Upper lobe of left lung (tissue), 6 donors: ENCODE measurements around the gene ARHGEF17. TPM values are rescaled to one million over a fixed set of nuclear protein-coding genes. Genes with fewer than 3 reads are reported as not detected.

ENCODE experiments used
- ATAC-seq, 2 donors: fragments of 200-7000 bp; cut with Tn5 transposase; one replicate each; pipeline ENCODE4 v1.9.1; 2022; ENCODE audit warnings: mild to moderate bottlenecking in 2 of 2, moderate library complexity in 2 of 2; ENCODE audit not compliant: low FRiP score in 2 of 2
- DNase-seq, 2 donors: peaks; one replicate each; pipeline ENCODE4 v3.0.0-alpha.2; 2019 to 2020
- H3K27ac ChIP-seq, 4 donors: fragments of 200-600 bp; sonication (generic); one replicate each; pipeline ENCODE4 v1.5.1; 2016 to 2019
- H3K27me3 ChIP-seq, 4 donors: fragments of 200-600 bp; sonication (generic); one replicate each; pipeline ENCODE4 v1.5.1; 2017 to 2019
- H3K36me3 ChIP-seq, 4 donors: fragments of 200-600 bp; sonication (generic); one replicate each; pipeline ENCODE4 v1.5.1; 2016 to 2019
- H3K4me1 ChIP-seq, 4 donors: fragments of 200-600 bp; sonication (generic); one replicate each; pipeline ENCODE4 v1.5.1; 2018 to 2019
- H3K4me3 ChIP-seq, 4 donors: fragments of 200-600 bp; sonication (generic); one replicate each; pipeline ENCODE4 v1.5.1; 2017 to 2019; ENCODE audit warnings: mild to moderate bottlenecking in 2 of 4, moderate library complexity in 1 of 4
- H3K9me3 ChIP-seq, 4 donors: fragments of 200-600 bp; sonication (generic); one replicate each; pipeline ENCODE4 v1.5.1; 2018 to 2019
- EP300 ChIP-seq, 4 donors: sonication (generic); formaldehyde crosslinking; IDR thresholded peaks; one replicate each; pipeline ENCODE4 v1.5.1; 2017; ENCODE audit warnings: antibody characterized with exemption in 4 of 4, control low read depth in 2 of 4
- POLR2A ChIP-seq, 4 donors: fragments of 450-650 bp; IDR thresholded peaks; one replicate each; pipeline ENCODE4 v1.5.1; 2016 to 2017; ENCODE audit warnings: antibody characterized with exemption in 4 of 4, mild to moderate bottlenecking in 2 of 4
- POLR2AphosphoS5 ChIP-seq, 2 donors: sonication (generic); formaldehyde crosslinking; IDR thresholded peaks; one replicate each; pipeline ENCODE4 v1.5.1; 2017; ENCODE audit warnings: antibody characterized with exemption in 2 of 2
- WGBS, 2 donors: methylation state at CpG; one replicate each; pipeline ENCODE4 v1.1.5; 2017 to 2018; 5-methylcytosine and 5-hydroxymethylcytosine counted together
- total RNA-seq, 6 donors: library from RNA; depleted of rRNA in 4 of 6; stranded (reverse); fragments of >200 nt in 4 of 6; gene quantifications; one replicate each; pipeline versions ENCODE4 v1.1.0 to v1.2.1, GENCODE V29; 2016 to 2021
- TF ChIP-seq, protein P1 (sequence below), 6 experiments: fragments of 450-650 bp in 4 of 6; fragments of 200-600 bp in 2 of 6; sonication (generic) in 2 of 6; IDR thresholded peaks; one replicate each; pipeline ENCODE4 v1.5.1; 2016 to 2019; ENCODE audit warnings: antibody characterized with exemption in 6 of 6
- donor health status: DM: no; HTN: no; CAD: no; lungs with moderate emphysema.
- donor health status: DM: no; HTN: yes; CAD: no; lungs with severe emphysema.

The ARHGEF17 gene
- total RNA-seq, 6 donors from 2014 or later = 48.1 to 140 (median 65.1) TPM

GRCh38 chr11:73383249-73384124, 75.4 kb downstream of the ARHGEF17 start:
- DNase-seq (peak in 1 of 2 donors; percentile 47), ATAC-seq (no peak)
- peak overlapping the region; percentile 73 to 87 (median 86) for H3K27ac ChIP-seq
- H3K4me1 ChIP-seq = peaks cover 30 to 94% (median 87%) of the 10 kb centered on the region in 4 donors
- TF ChIP-seq EP300 (IDR thresholded peaks at IDR 0.05) (no peak), POLR2A (IDR thresholded peaks at IDR 0.05) (no peak), POLR2AphosphoS5 (IDR thresholded peaks at IDR 0.05) (no peak)
- TF ChIP-seq, protein P1, sequence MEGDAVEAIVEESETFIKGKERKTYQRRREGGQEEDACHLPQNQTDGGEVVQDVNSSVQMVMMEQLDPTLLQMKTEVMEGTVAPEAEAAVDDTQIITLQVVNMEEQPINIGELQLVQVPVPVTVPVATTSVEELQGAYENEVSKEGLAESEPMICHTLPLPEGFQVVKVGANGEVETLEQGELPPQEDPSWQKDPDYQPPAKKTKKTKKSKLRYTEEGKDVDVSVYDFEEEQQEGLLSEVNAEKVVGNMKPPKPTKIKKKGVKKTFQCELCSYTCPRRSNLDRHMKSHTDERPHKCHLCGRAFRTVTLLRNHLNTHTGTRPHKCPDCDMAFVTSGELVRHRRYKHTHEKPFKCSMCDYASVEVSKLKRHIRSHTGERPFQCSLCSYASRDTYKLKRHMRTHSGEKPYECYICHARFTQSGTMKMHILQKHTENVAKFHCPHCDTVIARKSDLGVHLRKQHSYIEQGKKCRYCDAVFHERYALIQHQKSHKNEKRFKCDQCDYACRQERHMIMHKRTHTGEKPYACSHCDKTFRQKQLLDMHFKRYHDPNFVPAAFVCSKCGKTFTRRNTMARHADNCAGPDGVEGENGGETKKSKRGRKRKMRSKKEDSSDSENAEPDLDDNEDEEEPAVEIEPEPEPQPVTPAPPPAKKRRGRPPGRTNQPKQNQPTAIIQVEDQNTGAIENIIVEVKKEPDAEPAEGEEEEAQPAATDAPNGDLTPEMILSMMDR (IDR thresholded peaks at IDR 0.05) = no peak
- H3K4me3 ChIP-seq = no peak overlapping the region
- no peaks in the 10 kb centered on the region for H3K27me3 ChIP-seq
- H3K9me3 ChIP-seq = no peaks in the 10 kb centered on the region
- H3K36me3 ChIP-seq = no peaks in the 10 kb centered on the region
- WGBS, 2 donors = 53 to 60% methylated on average over 2 to 9 of the region's 9 CpGs

DNA sequence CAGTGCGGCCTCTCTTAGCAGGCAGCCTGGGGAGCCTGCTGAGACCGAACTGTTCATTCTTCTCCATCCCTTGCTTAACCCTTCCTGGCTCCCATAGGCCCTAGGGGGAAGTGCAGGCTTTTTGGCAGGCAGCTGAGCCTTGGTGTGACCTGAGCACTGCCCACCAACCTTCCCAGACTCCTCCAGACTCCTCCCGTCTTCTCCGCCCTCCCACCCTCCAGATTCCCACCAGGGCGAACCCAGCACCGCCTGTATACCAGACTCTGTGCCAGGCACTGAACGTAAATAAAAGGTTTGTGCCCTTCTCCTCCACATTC, 76.0 kb downstream of the ARHGEF17 start:
- Histone ChIP-seq H3K36me3 (no peaks in the 10 kb centered on the region), H3K27ac (peak overlapping the region; percentile 73 to 87 (median 86)), H3K27me3 (no peaks in the 10 kb centered on the region), H3K4me3 (no peak overlapping the region), H3K4me1 (peaks cover 27 to 97% (median 88%) of the 10 kb centered on the region in 4 donors), H3K9me3 (no peaks in the 10 kb centered on the region)
- TF ChIP-seq, protein P1 (IDR thresholded peaks at IDR 0.05) = no peak
- TF ChIP-seq POLR2AphosphoS5 (IDR thresholded peaks at IDR 0.05) (no peak), EP300 (IDR thresholded peaks at IDR 0.05) (no peak), POLR2A (IDR thresholded peaks at IDR 0.05) (no peak)
- DNase-seq (no peak), ATAC-seq (no peak)
- WGBS, 2 donors = 88 to 96% methylated on average over 5 to 7 of the region's 7 CpGs

DNA sequence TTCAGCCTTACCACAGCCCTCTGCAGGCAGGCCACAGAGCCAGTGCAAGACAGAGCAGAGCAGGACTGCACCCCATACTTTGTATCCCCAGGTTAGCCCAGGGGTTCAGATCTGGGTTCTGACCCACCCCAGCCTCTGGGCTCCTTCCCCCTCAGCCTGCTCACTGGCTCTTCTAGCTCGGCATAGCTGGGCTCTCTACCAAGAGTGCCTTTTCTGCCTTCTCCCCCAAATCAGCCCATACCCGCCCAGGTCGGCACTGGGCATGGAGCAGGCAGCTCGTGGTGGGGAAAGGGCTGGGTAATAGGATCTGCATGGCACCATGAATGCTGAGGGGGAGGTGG, 76.4 kb downstream of the ARHGEF17 start:
- peaks cover 27 to 97% (median 84%) of the 10 kb centered on the region in 4 donors for H3K4me1 ChIP-seq
- peak overlapping the region; percentile 73 to 87 (median 86) for H3K27ac ChIP-seq
- WGBS, 2 donors = 62 to 70% methylated on average over 4 of the region's 4 CpGs
- ATAC-seq = no peak
- no peaks in the 10 kb centered on the region for H3K27me3 ChIP-seq
- no peak for TF ChIP-seq EP300 (IDR thresholded peaks at IDR 0.05)
- H3K4me3 ChIP-seq = no peak overlapping the region
- H3K36me3 ChIP-seq = no peaks in the 10 kb centered on the region
- H3K9me3 ChIP-seq = no peaks in the 10 kb centered on the region
- no peak for DNase-seq

DNA sequence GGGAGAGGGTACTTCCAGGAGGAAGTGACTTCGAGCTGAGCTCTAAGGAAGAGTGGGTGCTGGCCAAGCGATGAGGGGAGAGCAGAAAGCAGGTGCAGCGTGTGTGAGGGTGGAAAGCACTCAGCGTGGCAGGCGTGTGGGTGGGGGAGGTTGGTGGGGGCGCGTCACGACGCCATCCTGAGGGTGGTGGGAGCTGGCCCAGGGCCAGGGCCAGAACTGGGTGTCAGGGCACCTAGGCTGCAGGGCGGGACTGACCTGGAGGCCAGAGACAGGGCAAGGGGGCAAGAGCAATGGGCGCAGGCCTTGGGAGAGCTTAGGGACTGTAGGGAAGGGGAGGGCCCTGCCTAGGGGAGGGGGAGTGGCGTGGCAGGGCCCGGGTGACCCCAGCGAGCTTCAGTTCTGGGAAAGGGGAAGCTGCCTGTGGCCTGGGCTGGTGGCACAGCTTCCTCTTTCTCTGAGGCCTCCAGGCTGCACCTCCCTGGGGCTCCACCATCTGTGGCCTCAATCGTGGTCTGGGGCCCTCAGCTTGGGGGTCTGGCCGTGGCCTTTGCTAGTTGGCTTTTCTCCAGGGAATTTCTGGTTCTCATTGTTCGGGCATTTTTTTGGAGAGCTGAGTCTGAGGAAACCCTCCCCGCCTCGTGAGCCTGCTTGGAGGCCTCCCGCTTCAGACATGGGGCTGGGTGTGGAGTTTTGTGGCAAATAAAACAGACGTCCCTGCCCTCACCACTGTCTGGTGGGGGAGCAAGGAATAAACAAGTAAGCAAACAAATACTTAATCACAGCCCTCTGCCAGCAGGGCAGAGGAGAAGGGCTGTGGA, 77.0 kb downstream of the ARHGEF17 start:
- H3K9me3 ChIP-seq = no peaks in the 10 kb centered on the region
- no peaks in the 10 kb centered on the region for H3K27me3 ChIP-seq
- no peaks in the 10 kb centered on the region for H3K36me3 ChIP-seq
- DNase-seq (peak; percentile 86 to 89), ATAC-seq (peak; percentile 73 to 81)
- H3K27ac ChIP-seq = peak overlapping the region; percentile 73 to 87 (median 86)
- H3K4me3 ChIP-seq = no peak overlapping the region
- TF ChIP-seq POLR2AphosphoS5 (IDR thresholded peaks at IDR 0.05) = peak in 1 of 2 donors; percentile 32
- TF ChIP-seq EP300 (IDR thresholded peaks at IDR 0.05) = no peak
- 48 to 49% methylated on average over 21 of the region's 21 CpGs for WGBS, 2 donors
- H3K4me1 ChIP-seq = peaks cover 27 to 91% (median 78%) of the 10 kb centered on the region in 4 donors

- H3K36me3 ChIP-seq = peaks cover 0 to 6% (median 0%) of the 10 kb centered on the region in 4 donors
- H3K4me1 ChIP-seq = peaks cover 27 to 81% (median 70%) of the 10 kb centered on the region in 4 donors
- WGBS, 2 donors = 80 to 88% methylated on average over 8 of the region's 8 CpGs
- DNase-seq (peak in 1 of 2 donors; percentile 74), ATAC-seq (peak; percentile 56 to 59)
- H3K9me3 ChIP-seq = no peaks in the 10 kb centered on the region
- TF ChIP-seq POLR2AphosphoS5 (IDR thresholded peaks at IDR 0.05) (no peak), POLR2A (IDR thresholded peaks at IDR 0.05) (peak in 1 of 4 donors; percentile 22)
- TF ChIP-seq, protein P1 (IDR thresholded peaks at IDR 0.05) = no peak
- no peak overlapping the region for H3K4me3 ChIP-seq
- no peaks in the 10 kb centered on the region for H3K27me3 ChIP-seq
- peak overlapping the region; percentile 73 to 87 (median 86) for H3K27ac ChIP-seq
Observed at GRCh38 chr11:73386016-73386415, 77.9 kb downstream of the ARHGEF17 start.
